Glutamatergic neuron (in vitro differentiated cells): ENCODE results near the gene RET. TPM values are rescaled to one million over a fixed set of nuclear protein-coding genes. Genes with fewer than 3 reads are reported as not detected.
A peak's percentile ranks its signal among the peaks of the same experiment; 100 is the strongest.

Source experiments
- DNase-seq: peaks from one replicate; pipeline ENCODE4 v3.0.0; 2022
- H3K27ac Mint-ChIP-seq: one replicate; pipeline ENCODE4 v1.8.0; 2020; ENCODE audit warnings: mild to moderate bottlenecking, mixed read lengths, inconsistent platforms; ENCODE audit not compliant: unreplicated experiment
- H3K27me3 Mint-ChIP-seq: one replicate; pipeline ENCODE4 v1.8.0; 2020; ENCODE audit warnings: mild to moderate bottlenecking, moderate library complexity, mixed read lengths, inconsistent platforms; ENCODE audit not compliant: unreplicated experiment
- H3K36me3 Mint-ChIP-seq: one replicate; pipeline ENCODE4 v1.8.0; 2020; ENCODE audit warnings: mild to moderate bottlenecking, mixed read lengths, inconsistent platforms; ENCODE audit not compliant: unreplicated experiment
- H3K4me1 Mint-ChIP-seq: one replicate; pipeline ENCODE4 v1.8.0; 2020; ENCODE audit warnings: mild to moderate bottlenecking, low read depth, mixed read lengths, inconsistent platforms; ENCODE audit not compliant: unreplicated experiment
- H3K4me3 Mint-ChIP-seq: one replicate; pipeline ENCODE4 v1.8.0; 2020; ENCODE audit warnings: mild to moderate bottlenecking, mixed read lengths, inconsistent platforms; ENCODE audit not compliant: unreplicated experiment
- H3K9me3 Mint-ChIP-seq: one replicate; pipeline ENCODE4 v1.8.0; 2020; ENCODE audit warnings: mild to moderate bottlenecking, moderate library complexity, mixed read lengths, inconsistent platforms; ENCODE audit not compliant: unreplicated experiment
- CTCF ChIP-seq: fragments of 200-600 bp; sonication (generic); IDR thresholded peaks from one replicate; pipeline ENCODE4 v1.5.0; 2021; ENCODE audit not compliant: partially characterized antibody, unreplicated experiment
- total RNA-seq: library from RNA; stranded (reverse); fragmentation: NEBNext Ultra II Directional; extraction: Animal tissue kit (Norgen Biotek cat#: 25700); gene quantifications from one replicate; pipeline ENCODE4 v1.2.1, GENCODE V29; 2021; ENCODE audit not compliant: unreplicated experiment

Gene RET
- total RNA-seq, 1 donor from 2014 or later, result 34.7 TPM

DNA sequence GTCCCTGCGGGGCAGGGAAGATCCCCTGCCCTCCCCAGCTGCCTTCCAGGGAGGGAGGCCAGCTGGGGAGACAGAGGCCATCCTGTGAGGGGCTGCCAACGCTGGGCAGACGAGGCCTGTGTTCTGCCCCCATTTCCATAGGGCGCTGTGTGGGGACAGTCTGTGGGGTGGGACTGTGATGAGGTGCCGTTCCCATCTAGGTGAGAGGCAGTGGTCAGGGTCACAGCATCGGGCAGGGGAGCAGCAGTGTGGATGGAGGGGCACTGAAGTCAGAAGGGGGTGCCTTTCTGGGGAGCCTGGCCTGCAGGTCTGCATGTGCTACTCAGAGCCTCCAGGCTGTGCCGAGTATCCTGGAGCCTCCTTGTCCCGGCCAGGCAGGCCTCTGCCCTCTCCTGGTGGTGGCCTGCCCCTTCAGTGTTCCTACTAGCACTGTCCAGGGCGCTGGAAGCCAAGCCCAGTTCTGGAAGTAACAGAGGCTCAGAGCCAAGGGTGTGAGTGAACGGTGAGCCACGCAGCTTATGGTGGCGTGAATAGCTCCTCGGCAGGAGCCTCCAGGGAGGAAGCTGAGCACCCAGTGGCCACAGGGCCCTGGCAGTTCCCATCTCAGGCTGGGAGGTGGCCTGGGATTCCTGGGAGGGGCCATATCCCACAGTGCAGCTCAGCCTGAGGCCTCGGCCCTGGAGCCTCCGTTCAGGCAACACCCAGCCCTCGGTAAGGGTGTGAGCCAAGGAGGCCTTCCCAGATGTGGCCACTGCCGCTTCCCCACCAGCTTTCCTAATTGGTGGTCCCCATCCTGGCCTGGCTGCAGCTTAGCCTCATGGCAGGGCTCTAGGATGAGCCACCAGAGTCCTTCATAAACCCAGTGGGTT is 38.1 kb downstream of the RET start:
- no peak for TF ChIP-seq CTCF
- DNase-seq, result peak; percentile 8
- Mint-ChIP-seq H3K4me3 (no peak overlapping the region), H3K4me1 (no peaks in the 10 kb centered on the region), H3K27me3 (peaks cover 2% of the 10 kb centered on the region), H3K27ac (no peak overlapping the region), H3K9me3 (peaks cover 3% of the 10 kb centered on the region), H3K36me3 (no peaks in the 10 kb centered on the region)

GRCh38 chr10:43115881-43116595 is 39.2 kb downstream of the RET start:
- Mint-ChIP-seq H3K9me3 (peaks cover 3% of the 10 kb centered on the region), H3K36me3 (no peaks in the 10 kb centered on the region), H3K4me3 (no peak overlapping the region), H3K27ac (no peak overlapping the region), H3K4me1 (no peaks in the 10 kb centered on the region), H3K27me3 (peaks cover 2% of the 10 kb centered on the region)
- DNase-seq, result no peak
- TF ChIP-seq CTCF, result no peak

DNA sequence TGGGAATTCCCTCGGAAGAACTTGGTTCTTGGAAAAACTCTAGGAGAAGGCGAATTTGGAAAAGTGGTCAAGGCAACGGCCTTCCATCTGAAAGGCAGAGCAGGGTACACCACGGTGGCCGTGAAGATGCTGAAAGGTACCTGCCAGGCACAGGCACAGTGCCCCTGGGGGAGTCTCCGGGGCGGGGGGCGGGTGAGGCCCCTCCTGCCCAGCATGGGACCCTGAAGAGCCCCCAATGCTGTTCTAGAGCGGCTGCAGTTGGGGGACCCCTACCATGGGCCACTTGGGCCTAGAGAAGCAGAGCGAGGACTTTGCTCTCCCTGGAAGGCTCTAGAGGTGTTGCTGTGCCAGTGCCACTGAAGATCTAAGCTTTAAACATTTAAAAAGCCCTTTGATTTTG is 39.7 kb downstream of the RET start:
- DNase-seq, result no peak
- peaks cover 3% of the 10 kb centered on the region for H3K9me3 Mint-ChIP-seq
- H3K4me3 Mint-ChIP-seq, result no peak overlapping the region
- H3K4me1 Mint-ChIP-seq, result peaks cover 5% of the 10 kb centered on the region
- TF ChIP-seq CTCF, result no peak
- H3K27ac Mint-ChIP-seq, result no peak overlapping the region
- peaks cover 4% of the 10 kb centered on the region for H3K27me3 Mint-ChIP-seq
- no peaks in the 10 kb centered on the region for H3K36me3 Mint-ChIP-seq

- H3K27ac Mint-ChIP-seq, result no peak overlapping the region
- no peak for DNase-seq
- H3K36me3 Mint-ChIP-seq, result no peaks in the 10 kb centered on the region
- H3K9me3 Mint-ChIP-seq, result peaks cover 3% of the 10 kb centered on the region
- no peak for TF ChIP-seq CTCF
- H3K4me1 Mint-ChIP-seq, result peaks cover 11% of the 10 kb centered on the region
- no peak overlapping the region for H3K4me3 Mint-ChIP-seq
- H3K27me3 Mint-ChIP-seq, result peaks cover 7% of the 10 kb centered on the region
Measured at GRCh38 chr10:43117031-43117776, 40.3 kb downstream of the RET start.
